NCI-H2227 treated with DMSO at 0.1 percent for 48 hours (cell line): ENCODE results near the gene RAB12.
"Not testable (repeated sequence)": the region's sequence is repeated elsewhere in the genome, so short reads cannot be mapped to it uniquely, and the experiment has no call there.

Experiments
- DNase-seq: peaks from one replicate; lab custom pipeline; 2025; lab: John Stamatoyannopoulos, UW

Gene RAB12

GRCh38 chr18:8611916-8612576 lies 2.8 kb downstream of the RAB12 start:
- DNase-seq, result no peak

DNA sequence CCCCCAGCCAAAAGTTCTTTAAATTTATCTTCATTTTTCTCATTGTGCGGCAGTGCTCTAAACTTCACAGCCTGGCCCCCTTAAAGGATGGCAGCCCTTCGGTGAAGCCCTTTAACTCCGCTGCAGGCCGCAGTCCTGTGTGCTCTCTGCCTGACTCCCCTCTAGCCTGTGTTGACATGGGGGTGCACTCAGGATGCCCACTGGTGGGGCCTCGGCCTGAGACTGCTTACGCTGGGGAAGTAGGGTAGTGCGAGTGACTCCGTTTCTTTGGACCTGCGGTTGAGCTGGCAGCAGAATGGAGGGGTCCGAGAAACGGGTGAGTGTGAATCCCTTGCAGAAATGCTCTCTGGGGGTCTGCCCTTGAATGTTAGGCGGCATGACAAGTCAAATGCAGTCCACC lies 5.6 kb downstream of the RAB12 start:
- no peak for DNase-seq

DNA sequence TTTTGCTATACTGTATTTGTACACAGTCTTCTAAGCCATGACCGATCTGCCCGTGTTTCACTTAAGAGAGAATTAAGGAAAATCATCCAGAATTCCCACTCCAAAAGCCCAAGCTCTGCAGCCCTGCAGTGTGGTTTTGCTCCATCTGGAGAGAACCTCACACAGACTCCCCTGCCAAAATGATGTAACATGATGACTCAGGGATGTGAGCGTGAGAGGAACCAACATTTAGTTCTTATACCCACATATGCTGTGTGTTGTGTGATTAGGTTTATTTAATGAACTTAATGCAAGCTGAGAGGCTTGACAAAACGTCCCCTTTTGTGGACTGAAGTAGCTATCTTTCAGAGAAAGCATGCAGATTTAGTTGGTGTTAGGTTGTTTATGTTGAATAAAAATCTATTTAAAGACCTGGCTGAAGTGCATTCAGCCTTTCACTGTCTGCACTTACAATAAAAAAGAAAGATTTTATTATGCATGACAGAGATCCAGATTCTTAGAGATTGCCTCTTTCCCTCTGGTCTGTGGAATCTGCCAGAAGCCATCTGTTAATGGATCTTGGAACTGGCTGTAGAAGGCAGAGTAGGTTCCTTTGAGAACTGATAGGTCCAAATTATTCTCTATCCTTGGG lies 6.3 kb downstream of the RAB12 start:
- DNase-seq, result no peak

DNA sequence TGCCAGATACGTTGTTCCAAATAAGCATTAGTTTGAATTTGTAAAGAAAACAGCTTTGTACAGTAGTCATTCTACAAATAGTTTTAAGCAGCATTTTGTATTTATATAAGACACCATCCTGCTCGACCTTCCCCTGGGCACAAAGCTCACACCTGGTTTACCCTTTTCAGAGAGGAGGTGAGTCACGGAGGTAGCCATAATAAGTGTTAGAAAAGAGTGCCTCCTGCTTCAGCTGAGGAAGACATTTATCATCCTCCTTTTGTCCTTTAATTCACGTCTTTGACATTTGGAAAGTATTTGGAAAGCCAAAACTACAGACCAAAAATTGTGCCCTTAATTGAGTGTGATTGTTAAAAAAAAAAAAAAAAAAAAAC lies 6.8 kb downstream of the RAB12 start:
- DNase-seq, result no peak

- no peak for DNase-seq
Observed at GRCh38 chr18:8617907-8618306, 8.7 kb downstream of the RAB12 start.

- no peak for DNase-seq
Observed at GRCh38 chr18:8619041-8619440, 9.8 kb downstream of the RAB12 start.

DNA sequence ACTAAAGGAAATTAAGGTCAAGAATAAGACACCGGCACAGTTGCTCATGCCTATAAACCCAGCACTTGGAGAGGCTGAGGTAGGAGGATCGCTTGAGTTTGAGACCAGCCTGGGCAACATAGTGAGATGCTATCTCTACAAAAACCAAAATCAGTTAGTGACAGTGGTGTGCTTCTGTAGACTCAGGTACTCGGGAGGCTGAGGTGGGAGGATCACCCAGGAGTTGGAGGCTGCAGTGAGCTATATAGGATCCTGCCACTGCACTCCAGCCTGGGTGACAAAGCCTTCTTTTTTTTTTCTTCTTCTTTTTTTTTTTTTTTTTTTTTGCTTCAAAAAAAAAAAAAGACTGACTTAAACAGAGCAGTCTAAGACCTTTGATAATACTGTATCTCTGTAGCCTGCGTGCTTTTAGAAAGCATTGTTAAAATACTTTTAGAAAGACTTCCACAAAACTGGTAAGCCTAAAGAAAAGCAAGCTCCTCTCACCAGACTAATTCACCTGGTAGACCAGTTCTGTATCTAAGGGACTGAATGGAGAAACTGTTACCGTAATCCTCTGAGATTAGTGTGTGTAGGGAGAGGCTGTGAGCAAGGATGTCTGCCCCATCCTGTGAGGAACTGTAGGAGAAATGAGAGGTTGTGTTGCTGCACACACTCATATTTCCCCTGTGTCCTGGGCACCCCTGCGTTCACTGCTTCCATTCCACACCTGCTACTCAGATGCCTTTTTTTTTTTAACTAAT lies 10.8 kb downstream of the RAB12 start:
- DNase-seq, result no peak

DNA sequence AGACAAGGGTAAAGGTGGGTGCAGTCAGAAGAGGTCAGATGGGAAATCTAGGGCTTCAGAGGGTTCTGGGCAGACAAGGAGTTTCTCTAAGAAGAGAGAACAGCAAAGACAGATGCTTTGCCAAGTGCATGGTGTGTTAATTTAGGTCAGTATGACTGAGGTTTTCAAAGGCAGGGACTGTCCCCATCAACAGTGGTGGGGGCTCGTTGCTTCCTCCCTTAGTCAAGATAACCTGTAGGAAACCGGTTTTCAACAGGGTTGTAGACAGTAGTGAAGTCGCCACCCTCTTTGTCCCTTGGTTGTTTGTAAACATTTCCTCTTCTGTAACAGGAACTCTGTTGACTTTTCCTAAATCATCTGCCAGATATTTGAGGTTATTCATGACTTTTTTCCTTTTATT lies 11.6 kb downstream of the RAB12 start:
- no peak for DNase-seq

DNA sequence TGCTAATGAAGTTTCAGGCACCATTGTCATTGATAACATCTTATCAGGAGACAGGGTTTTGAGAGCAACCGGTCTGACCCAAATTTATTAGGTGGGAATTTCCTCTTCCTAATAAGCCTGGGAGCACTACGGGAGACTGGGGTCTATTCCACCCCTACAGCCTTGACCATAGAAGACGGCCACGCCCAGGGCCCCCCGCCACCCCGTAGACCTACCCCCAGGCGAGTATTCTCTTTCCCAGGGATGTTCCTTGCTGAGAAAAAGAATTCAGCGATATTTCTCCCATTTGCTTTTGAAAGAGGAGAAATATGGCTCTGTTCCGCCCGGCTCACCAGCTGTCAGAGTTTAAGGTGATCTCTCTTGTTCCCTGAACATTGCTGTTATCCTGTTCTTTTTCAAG lies 13.4 kb downstream of the RAB12 start:
- not testable (repeated sequence) for DNase-seq

- no peak for DNase-seq
Observed at GRCh38 chr18:8623549-8624106, 14.4 kb downstream of the RAB12 start.

GRCh38 chr18:8625461-8626092 lies 16.3 kb downstream of the RAB12 start:
- no peak for DNase-seq

GRCh38 chr18:8626414-8627106 lies 17.3 kb downstream of the RAB12 start:
- DNase-seq, result no peak

- no peak for DNase-seq
Observed at GRCh38 chr18:8627107-8627472, 17.9 kb downstream of the RAB12 start.

- no peak for DNase-seq
Observed at GRCh38 chr18:8627540-8627939, 18.3 kb downstream of the RAB12 start.

- DNase-seq, result no peak
Observed at GRCh38 chr18:8629602-8630001, 20.4 kb downstream of the RAB12 start.

- no peak for DNase-seq
Observed at GRCh38 chr18:8630546-8630945, 21.3 kb downstream of the RAB12 start.

DNA sequence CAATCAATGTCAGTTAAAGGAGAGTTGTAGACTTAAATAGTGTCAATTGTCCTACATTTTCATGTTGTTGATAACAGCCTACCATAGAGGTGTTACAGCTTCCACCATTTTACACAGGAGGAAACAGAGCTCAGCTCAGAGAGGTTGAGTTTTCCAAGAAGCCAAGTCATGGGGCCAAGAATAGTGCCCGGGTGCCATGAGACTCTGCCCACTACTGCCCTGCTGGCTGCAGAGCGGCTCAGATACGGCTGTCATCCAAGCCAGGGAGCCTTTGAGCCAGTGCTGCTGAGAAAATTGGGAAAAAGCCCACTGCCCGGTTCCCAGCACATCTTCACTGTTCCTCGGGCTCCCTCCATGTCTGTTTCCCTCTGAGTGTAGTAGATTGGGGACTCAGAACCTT lies 22.0 kb downstream of the RAB12 start:
- no peak for DNase-seq

DNA sequence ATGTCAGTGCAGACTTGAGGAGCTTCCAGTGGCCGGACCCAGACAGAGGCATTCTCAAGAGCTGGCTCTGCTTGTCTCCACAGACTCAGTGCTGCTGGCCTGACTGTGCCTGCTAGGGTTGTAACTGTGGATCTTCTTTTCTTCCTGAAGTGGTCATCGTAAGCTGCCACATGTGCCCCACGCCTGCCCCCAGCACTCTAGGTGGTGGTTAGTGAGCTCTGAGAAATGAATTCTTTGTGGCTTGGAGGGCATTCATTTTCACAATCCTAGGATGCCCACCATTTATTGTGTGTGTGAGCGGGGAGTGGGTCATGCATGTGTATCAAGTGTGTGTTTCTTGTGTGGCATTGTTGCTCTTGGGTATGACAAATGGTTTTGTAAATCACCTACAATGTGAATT lies 23.1 kb downstream of the RAB12 start:
- no peak for DNase-seq

GRCh38 chr18:8634508-8634907 lies 25.3 kb downstream of the RAB12 start:
- DNase-seq, result no peak

GRCh38 chr18:8635087-8635486 lies 25.9 kb downstream of the RAB12 start:
- DNase-seq, result no peak

DNA sequence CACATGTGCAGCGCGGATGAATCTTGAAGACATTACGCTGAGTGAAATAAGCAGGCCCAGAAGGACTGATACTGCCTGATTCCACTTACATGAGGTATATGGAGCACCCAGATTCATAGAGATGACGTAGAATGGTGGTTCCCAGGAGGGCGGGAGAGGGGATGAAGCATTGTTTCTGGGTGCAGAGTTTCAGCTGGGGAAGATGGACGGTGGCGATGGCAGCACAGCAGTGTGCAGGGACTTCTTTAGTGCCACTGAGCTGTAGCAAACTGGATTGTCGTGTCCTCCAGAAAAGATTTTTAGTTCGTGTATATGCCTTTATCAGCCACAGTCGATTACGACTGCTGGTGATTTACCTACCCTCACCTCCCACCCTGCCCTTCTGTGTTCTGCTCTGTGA lies 30.5 kb downstream of the RAB12 start:
- no peak for DNase-seq

- no peak for DNase-seq
Observed at GRCh38 chr18:8643326-8643878, 34.2 kb downstream of the RAB12 start.
